Smooth muscle cell of the brain vasculature (primary cell): ENCODE data around the gene IFITM1.
"Not testable (repeated sequence)": the region's sequence is repeated elsewhere in the genome, so short reads cannot be mapped to it uniquely, and the experiment has no call there.

Experiments used
- DNase-seq: peaks from one replicate; pipeline ENCODE4 v3.0.0-alpha.2; 2012; ENCODE audit warnings: low read depth, low spot score

The IFITM1 gene

DNA sequence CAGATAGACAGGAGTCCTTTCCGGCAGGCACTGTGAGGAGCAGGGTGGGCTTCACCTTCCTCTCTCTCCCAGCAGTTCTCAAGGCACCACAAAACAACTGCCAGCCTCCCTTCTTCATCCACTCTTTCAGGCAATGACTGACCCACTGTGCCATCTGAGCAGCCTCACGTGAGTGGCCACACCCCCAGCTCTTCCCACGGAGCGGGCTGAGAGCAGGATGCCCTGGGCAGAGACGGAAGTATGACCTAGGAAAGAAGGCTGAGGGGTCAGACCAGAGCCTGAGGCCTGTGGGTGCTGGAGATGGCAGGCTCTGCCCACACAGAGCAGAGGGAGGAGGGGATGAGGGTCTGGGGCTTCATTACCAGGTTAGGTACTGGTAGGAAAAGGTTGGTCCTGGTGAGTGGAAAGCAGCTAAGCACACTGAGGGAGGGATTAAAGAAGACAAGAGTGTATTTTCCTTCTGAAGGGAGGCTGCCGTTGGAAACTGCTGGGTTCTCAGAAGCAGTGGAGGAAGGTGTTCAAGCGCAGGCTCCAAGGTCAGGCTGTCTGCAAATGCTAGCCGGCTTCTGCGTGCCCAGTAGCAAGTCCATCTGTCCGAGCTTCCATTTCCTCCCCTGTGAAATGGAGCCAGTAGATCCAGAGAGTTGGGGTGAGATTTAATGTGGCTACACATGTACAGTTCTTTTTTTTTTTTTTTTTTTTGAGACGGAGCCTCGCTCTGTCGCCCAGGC is 31.0 kb upstream of the IFITM1 start:
- no peak for DNase-seq

DNA sequence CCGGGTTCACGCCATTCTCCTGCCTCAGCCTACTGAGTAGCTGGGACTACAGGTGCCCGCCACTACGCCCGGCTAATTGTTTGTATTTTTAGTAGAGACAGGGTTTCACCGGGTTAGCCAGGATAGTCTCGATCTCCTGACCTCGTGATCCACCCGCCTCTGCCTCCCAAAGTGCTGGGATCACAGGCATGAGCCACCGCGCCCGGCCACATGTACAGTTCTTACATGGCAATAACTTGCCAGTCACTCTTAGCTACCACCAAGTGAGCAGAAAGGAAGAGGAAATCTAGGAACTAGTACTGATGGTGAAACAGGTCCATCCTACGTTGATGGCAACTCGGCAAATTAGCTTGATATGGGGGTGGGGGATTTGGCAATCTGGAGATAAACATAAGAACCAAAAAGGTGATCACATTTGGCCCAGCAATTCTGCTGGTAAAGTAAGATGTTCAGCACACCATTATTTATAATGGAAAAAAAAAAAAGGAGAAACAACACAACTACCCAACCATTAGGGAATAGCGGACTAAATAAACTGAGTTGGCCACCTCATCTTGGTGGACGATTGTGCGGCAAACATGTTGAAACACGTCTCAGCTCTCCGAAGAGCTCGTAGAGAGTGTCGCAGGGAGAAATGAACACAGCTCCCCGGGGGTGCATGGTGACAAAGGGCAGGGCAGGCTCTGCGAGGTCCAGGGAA is 30.3 kb upstream of the IFITM1 start:
- DNase-seq, result no peak

DNA sequence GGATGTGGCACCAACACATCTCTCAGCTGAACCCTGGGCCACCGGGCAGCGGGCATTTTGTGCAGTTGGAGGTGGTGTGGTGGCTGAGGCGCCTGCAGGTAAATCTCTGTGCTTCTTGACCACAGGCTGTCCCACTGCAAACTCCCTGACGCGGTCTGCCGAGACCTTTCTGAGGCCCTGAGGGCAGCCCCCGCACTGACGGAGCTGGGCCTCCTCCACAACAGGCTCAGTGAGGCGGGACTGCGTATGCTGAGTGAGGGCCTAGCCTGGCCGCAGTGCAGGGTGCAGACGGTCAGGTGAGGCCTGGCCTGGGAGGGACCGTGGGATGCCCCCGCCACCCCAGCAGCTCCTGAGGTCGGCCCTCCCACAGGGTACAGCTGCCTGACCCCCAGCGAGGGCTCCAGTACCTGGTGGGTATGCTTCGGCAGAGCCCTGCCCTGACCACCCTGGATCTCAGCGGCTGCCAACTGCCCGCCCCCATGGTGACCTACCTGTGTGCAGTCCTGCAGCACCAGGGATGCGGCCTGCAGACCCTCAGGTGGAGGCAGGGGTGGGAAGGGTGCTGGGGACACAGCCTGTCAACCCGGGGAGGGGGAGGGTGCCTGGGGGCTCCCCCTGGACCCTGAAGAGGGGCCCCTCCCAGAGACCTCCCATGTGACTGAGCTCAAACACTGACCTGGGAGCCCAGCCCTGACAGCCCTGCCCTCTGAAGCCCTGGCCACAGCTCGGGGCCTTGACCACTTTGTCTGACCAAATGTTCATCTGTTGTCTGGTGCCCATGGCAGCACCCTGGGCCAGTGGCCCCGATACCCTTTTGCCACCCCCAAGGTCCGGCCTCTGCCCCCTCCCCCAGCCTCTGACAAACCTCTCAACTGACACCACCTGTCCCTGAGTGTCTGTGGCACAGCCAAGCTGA is 29.5 kb upstream of the IFITM1 start:
- DNase-seq, result no peak

DNA sequence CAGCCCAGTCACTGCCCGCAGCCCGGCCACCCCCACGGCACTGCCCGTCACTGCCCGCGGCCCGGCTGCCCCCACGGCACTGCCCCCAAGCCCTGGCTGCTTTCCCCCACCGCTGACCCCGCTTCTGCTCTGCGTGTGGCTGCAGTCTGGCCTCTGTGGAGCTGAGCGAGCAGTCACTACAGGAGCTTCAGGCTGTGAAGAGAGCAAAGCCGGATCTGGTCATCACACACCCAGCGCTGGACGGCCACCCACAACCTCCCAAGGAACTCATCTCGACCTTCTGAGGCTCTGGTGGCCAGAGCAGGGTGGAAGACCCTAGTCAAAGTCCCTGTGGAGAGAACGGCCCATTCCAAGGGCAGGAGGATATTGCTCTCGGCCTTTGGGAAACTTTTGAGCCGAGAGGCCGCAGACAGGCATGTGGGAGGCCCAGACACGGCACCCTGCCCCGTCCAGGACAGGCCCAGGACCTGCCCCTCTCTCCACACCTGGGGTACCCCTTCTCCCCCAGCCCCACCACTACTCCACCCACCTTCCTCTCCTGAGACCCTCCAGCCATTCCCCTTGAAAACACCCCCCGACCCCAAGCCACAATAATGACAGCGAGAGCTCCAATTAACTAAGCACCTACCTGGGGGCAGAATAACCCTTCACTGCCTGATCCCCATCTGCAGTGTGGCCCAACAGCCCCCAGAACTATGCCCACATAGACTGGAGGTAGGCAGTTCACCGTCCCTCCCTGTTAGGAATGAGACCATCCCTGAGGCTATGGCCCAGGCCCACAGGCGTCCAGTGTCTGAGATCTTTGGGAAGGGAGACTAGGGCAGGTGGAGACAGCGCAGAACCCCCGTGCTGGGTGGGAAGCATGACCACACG is 28.6 kb upstream of the IFITM1 start:
- DNase-seq, result no peak

DNA sequence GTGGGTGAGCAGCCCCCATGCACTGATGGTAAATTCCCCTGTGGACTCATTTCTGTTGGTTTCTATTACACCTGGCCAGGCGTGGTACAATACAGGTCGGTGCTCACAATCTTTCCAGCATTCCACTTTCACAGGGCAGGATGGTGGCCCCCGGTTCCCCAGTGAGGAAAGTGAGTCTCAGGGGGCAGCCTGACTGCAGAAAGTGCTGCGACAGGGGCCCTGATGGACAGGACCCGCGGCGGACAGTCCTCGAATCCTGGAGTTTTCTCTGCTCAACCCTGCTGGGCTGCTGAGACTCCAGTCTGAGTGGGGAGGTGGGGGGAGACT is 28.0 kb upstream of the IFITM1 start:
- no peak for DNase-seq

DNA sequence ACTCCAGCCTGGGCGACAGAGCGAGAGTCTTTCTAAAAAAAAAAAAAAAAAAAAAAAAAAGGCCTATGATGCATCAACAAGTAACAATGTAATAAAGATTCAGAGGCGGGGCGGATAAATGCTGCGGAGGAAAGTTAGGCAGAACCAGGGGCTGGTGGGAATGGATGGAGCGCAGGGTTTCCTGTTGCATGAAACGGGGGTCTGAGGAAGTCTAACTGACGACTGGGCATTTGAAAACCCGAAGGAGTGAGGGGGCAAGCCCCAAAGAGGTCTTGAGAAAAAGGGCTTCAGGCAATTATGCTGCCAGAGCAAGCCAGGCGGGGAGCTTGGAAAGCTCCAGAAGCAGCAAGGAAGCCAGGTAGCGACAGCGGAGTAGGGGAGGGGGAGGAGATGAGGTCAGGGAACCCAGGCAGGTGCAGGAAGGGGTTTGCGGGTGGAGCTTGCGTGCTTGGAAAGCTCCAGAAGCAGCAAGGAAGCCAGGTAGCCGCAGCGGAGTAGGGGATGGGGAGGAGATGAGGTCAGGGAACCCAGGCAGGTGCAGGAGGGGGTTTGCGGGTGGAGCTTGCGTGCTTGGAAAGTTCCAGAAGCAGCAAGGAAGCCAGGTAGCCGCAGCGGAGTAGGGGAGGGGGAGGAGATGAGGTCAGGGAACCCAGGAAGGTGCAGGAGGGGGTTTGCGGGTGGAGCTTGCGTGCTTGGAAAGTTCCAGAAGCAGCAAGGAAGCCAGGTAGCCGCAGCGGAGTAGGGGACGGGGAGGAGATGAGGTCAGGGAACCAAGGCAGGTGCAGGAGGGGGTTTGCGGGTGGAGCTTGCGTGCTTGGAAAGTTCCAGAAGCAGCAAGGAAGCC is 26.6 kb upstream of the IFITM1 start:
- not testable (repeated sequence) for DNase-seq

DNA sequence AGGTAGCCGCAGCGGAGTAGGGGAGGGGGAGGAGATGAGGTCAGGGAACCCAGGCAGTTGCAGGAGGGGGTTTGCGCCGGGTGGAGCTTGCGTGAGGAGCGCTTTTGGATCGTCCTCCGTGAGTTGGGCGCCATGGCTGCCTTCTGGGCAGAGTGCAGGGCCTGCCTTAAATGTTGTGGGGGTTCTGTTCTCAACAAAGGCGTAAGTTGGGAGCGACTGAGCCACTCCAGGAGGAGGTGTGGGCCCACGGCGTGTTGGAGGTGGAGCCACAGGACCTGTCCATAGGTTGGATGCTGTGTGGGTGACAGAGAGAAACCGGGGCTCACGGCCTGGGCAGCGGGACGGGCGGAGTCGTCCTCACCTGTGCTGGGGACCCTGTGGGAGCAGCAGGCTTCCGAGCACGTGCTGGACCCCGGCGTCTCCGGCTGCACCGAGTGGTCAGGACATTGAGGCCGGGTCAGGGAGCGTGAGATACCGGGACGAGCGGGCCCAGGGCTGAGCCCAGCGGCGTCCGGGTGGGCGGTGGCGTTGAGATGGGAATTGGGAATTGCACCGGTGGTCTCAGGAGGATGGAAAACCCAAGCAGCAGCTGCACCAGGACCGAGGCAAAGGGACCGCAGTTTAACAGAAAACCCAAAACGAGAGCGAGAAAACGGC is 25.9 kb upstream of the IFITM1 start:
- no peak for DNase-seq

DNA sequence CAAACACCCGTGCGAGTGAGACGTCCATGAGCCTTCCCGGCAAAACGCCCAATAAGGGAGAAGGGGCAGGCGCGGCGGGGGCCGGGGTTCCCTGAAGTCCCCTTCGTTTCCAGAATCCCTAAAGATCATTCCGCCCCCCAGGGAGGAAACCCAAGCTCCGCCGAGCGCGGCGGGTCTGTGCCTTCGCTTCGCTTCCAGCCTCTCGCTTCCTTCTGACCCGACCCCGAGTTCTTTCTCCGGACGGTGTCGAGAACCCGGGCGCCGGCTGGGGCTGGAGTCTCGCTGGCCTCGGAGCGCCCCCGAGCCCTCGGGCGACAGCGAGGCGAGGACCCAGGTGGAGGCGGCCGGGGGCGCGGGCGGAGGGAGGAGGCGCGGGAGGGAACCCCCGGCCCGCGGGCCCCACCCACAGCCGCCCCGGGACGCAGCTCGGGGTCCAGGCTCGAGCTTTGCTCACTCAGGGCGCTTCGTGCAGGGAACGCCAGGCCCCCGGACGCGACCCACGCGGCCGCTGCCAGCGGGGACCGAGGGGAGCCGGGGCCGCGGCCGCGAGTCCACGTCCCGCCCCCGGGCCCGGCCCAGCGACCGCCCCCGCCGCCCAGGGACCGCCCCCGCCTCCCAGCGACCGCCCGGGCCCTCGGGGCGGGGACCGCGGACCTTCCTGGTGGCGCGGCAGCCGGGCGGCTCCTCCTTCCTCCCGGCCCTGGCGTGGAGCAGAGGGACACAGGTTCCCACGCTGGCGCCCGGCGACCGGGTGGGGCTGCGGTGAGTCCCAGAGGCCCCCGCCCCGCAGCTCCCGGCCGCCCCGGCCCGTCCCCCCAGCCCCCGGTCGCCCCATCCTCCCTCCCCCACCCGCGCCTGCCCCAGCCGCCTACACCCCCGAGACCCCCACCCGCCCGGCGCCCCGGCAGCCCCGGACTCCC is 25.1 kb upstream of the IFITM1 start, which contains the start of gene PGGHG:
PGGHG (plus strand) TSS at position 649 of the 920 bp plus-strand sequence. CDS start 691 bp downstream, outside the sequence.
- no peak for DNase-seq

DNA sequence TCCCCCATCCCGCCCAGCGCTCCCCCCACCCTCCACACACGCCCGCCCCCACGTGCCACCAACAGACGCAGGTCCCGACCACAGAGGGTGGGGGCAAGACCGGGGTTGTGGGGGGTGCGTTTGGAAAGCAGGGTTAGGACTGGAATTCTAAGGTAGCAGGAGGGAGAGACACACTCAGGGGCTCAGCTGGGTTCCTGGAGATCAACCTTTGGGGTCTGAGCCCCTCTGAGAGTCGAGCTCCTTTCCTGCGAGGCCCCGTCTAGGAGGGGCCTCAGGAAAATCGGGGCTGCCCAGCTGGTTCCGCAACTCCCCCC is 24.5 kb upstream of the IFITM1 start:
- no peak for DNase-seq

DNA sequence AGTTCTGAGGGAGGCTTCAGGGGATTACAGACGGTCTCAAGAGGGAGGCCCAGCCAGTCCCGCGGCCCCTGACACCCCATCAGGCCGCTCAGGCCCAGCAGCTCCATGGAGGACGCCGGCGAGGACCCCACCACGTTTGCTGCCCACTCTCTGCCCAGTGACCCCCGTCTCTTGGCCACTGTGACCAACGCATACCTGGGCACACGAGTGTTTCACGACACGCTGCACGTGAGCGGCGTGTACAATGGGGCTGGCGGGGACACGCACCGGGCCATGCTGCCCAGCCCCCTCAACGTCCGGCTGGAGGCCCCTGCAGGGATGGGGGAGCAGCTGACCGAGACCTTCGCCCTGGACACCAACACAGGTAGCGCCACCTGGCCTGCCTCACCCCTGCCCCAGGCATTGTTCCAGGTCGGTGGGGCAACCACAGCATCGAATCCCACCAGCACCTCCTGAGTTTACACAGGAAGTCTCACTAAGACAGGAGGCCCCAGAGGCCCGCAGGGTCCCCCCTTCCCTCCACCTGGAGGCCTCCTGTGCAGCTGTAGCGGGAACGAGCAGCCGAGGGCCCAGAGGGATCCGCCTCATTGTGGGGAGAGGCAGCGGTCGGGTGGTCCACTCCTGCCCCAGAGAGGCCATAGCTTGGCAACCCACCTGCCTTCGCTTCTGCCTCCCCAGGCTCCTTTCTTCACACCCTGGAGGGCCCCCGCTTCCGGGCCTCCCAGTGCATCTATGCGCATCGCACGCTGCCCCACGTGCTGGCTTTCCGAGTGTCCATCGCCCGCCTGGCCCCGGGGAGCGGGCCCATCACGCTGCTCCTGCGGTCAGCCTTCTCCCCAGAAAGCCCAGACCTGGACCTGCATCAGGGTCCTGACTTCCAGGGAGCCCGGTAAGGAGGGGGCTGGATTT is 23.9 kb upstream of the IFITM1 start:
- no peak for DNase-seq

DNA sequence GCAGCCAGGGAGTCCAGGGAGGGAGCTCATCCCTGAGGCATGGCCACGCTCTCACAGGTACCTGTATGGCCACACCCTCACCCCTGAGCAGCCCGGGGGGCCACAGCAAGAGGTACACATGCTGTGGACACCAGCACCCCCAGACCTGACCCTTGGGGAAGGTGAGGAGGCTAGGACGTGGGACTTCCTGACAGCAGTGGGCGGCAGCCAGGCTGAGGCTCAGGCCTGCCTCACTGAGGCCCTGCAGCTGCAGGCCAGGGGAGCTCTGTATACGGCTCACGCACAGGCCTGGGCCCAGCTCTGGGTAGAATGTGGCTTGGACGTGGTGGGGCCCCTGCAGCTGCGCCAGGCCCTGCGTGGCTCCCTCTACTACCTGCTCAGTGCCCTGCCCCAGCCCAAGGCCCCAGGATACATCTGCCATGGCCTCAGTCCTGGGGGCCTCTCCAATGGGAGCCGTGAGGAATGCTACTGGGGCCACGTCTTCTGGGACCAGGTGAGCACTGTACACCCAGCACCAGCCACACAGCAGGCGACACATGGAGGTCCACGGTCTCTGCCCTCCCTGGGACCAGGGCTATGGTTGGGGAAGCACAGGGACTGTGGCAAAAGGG is 23.1 kb upstream of the IFITM1 start:
- DNase-seq, result no peak

DNA sequence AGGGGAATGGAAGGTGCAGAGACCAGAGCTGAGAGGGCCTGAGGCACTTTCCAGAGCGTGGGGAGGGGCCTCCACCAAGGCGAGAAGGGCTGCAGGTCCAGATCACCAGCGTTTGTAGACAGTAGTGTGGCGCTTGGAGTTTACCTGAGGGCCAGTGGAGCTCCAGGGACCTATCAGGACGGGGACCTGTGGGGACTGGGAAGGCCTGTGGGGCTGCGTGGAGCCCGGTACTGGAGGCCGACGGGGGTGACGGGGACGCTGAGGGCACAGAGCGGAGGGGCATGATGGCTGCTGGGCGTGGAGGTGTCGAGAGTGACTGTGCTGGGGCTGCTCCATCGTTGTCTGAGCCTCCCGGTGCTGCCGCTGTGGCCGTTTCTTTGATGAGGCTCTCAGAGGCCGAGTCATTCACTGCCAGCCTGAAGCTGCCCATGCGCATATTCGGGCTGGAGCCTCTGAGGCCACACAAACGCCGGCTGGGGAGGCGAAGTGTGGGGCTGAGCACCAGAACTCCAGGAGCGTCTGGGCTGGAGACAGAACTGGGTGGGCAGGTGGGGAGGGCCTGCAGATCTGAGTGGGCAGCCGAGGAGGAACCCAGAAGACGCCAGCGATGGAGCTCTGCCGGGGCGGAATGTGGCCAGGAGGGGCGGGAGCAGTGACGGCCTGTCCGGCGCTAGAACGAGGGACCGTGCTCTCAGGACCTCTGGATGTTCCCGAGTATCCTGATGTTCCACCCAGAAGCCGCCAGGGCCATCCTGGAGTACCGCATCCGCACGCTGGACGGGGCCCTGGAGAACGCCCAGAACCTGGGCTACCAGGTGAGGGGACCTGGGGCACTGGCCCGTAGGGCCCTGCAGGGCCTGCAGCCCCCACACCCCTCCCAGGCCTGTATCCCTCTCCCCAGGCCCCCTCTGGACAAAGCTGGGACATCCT is 22.3 kb upstream of the IFITM1 start:
- no peak for DNase-seq

DNA sequence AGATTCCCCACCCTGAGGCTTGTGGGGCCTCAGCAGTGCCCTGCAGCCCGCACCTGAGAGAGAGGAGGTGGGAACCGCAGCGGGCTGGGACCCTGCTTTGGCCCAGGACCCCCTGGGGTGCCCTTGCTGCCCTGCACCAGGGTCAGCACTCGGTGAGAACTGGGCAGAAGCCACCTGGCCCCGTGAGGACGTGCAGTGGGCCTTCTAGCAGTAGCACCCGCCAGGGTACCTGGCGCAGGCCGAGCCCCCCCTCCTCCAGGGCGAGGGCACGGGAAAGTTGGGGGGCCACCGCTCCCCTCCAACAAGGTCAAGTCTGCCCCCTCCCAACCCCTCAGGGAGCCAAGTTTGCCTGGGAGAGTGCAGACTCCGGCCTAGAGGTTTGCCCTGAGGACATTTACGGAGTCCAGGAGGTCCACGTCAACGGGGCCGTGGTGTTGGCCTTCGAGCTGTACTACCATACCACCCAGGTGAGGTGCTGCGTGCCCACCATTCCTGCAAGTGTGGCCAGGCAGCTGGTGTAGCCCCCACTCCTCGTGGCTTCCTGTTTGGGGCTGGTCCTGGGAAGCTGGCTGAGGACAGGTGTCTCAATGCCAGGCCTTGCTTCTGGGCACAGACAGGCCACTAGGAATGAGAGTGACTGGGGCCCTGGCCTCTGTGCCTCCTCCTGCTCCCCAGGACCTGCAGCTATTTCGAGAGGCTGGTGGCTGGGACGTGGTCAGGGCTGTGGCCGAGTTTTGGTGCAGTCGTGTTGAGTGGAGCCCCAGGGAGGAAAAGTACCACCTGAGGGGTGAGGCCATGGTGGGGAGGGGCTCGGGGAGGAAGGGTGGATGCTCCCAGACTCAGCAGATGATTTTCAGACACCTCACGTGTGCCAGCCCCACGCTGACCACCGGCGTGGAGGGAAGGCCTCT is 21.4 kb upstream of the IFITM1 start:
- no peak for DNase-seq

DNA sequence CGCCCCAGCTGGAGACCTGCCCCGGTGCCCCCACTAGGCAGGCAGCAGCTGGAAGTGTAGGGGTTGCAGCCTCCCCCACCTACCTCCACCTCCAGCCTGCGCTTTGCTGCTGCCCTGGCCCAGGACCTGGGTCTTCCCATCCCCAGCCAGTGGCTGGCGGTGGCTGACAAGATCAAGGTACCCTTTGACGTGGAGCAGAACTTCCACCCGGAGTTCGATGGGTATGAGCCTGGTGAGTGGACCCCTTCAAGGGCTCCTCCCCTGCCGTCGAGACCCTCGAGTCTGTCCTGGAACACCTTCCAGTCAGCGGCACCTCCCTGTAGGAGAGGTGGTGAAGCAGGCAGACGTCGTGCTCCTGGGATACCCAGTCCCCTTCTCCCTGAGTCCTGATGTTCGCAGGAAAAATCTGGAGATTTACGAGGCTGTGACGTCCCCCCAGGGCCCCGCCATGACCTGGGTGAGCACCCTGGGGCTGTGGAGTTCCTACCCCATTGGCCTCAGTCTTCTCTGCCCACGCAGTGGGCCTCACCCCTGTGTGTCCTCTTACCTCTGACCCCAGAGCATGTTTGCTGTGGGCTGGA is 20.5 kb upstream of the IFITM1 start:
- no peak for DNase-seq
